HUES6 (cell line): ENCODE measurements around the gene ZNF79.

Experiments used
- H3K27ac ChIP-seq: 2 replicates; pipeline ENCODE4 v1.7.0; 2013; ENCODE audit warnings: low read depth, mild to moderate bottlenecking, low read length, inconsistent platforms
- H3K27me3 ChIP-seq: 2 replicates; pipeline ENCODE4 v1.6.1; 2013; ENCODE audit warnings: low read length; ENCODE audit not compliant: control insufficient read depth, insufficient read depth
- H3K36me3 ChIP-seq: 2 replicates; pipeline ENCODE4 v1.6.1; 2013; ENCODE audit warnings: low read length; ENCODE audit not compliant: control insufficient read depth, insufficient read depth
- H3K4me1 ChIP-seq: 2 replicates; pipeline ENCODE4 v1.6.1; 2013; ENCODE audit warnings: low read length; ENCODE audit not compliant: control insufficient read depth, insufficient read depth
- H3K4me3 ChIP-seq: 2 replicates; pipeline ENCODE4 v1.5.1; 2013; ENCODE audit warnings: low read depth, low read length
- H3K9ac ChIP-seq: one replicate; pipeline ENCODE4 v1.6.1; 2013; ENCODE audit warnings: mild to moderate bottlenecking, low read length
- H3K9me3 ChIP-seq: 2 replicates; pipeline ENCODE4 v1.6.1; 2013; ENCODE audit warnings: low read depth, low read length; ENCODE audit not compliant: control insufficient read depth, insufficient read depth

The ZNF79 gene

GRCh38 chr9:127489471-127490115, 65.4 kb downstream of the ZNF79 start:
- Histone ChIP-seq H3K9me3 (no peaks in the 10 kb centered on the region), H3K27me3 (no peaks in the 10 kb centered on the region), H3K9ac (no peak overlapping the region), H3K4me1 (peaks cover 6% of the 10 kb centered on the region; the same call in 1 of the 2 replicates), H3K27ac (no peak overlapping the region), H3K4me3 (no peak overlapping the region), H3K36me3 (peaks cover 61% of the 10 kb centered on the region)

- H3K4me1 ChIP-seq, result peaks cover 6% of the 10 kb centered on the region; the same call in 1 of the 2 replicates
- no peak overlapping the region for H3K9ac ChIP-seq
- H3K9me3 ChIP-seq, result no peaks in the 10 kb centered on the region
- H3K27ac ChIP-seq, result no peak overlapping the region
- H3K4me3 ChIP-seq, result no peak overlapping the region
- H3K27me3 ChIP-seq, result no peaks in the 10 kb centered on the region
- H3K36me3 ChIP-seq, result peaks cover 64% of the 10 kb centered on the region
Observed at GRCh38 chr9:127490535-127491230, 66.5 kb downstream of the ZNF79 start.

- Histone ChIP-seq H3K4me1 (peaks cover 6% of the 10 kb centered on the region; the same call in 1 of the 2 replicates), H3K27ac (no peak overlapping the region), H3K9me3 (no peaks in the 10 kb centered on the region), H3K36me3 (peaks cover 68% of the 10 kb centered on the region), H3K27me3 (no peaks in the 10 kb centered on the region), H3K9ac (no peak overlapping the region), H3K4me3 (no peak overlapping the region)
Observed at GRCh38 chr9:127491516-127491915, 67.3 kb downstream of the ZNF79 start.

- H3K4me1 ChIP-seq, result peaks cover 6% of the 10 kb centered on the region; the same call in 1 of the 2 replicates
- peaks cover 76% of the 10 kb centered on the region for H3K36me3 ChIP-seq
- H3K9ac ChIP-seq, result no peak overlapping the region
- no peaks in the 10 kb centered on the region for H3K27me3 ChIP-seq
- H3K9me3 ChIP-seq, result no peaks in the 10 kb centered on the region
- H3K4me3 ChIP-seq, result no peak overlapping the region
- no peak overlapping the region for H3K27ac ChIP-seq
Observed at GRCh38 chr9:127492616-127493015, 68.4 kb downstream of the ZNF79 start.

GRCh38 chr9:127493592-127494303, 69.6 kb downstream of the ZNF79 start:
- Histone ChIP-seq H3K36me3 (peaks cover 79% of the 10 kb centered on the region), H3K27me3 (no peaks in the 10 kb centered on the region), H3K4me3 (no peak overlapping the region)

GRCh38 chr9:127494304-127494702, 70.1 kb downstream of the ZNF79 start:
- Histone ChIP-seq H3K4me3 (no peak overlapping the region), H3K36me3 (peaks cover 76% of the 10 kb centered on the region), H3K27ac (no peak overlapping the region), H3K9me3 (no peaks in the 10 kb centered on the region), H3K9ac (no peak overlapping the region), H3K27me3 (no peaks in the 10 kb centered on the region), H3K4me1 (peaks cover 6% of the 10 kb centered on the region; the same call in 1 of the 2 replicates)

More at GRCh38 chr9:127493592-127494303, 69.6 kb downstream of the ZNF79 start:
- H3K9me3 ChIP-seq, result no peaks in the 10 kb centered on the region
- H3K27ac ChIP-seq, result no peak overlapping the region
- H3K9ac ChIP-seq, result no peak overlapping the region
- H3K4me1 ChIP-seq, result peaks cover 6% of the 10 kb centered on the region; the same call in 1 of the 2 replicates
